NCI-H1105 (cell line): Measurements from ENCODE around the gene ATP2A3.
"Not testable (repeated sequence)": the region's sequence is repeated elsewhere in the genome, so short reads cannot be mapped to it uniquely, and the experiment has no call there.

Experiments used
- DNase-seq: peaks from one replicate; lab custom pipeline; 2025; lab: John Stamatoyannopoulos, UW

Gene ATP2A3

GRCh38 chr17:3991699-3992098, 27.5 kb upstream of the ATP2A3 start:
- DNase-seq: not testable (repeated sequence)

GRCh38 chr17:3990386-3991127, 26.3 kb upstream of the ATP2A3 start:
- no peak for DNase-seq

- DNase-seq: no peak
Measured at GRCh38 chr17:3989041-3989886, 25.0 kb upstream of the ATP2A3 start.

- no peak for DNase-seq
Measured at GRCh38 chr17:3988297-3989040, 24.2 kb upstream of the ATP2A3 start.

- DNase-seq: no peak
Measured at GRCh38 chr17:3986939-3987335, 22.7 kb upstream of the ATP2A3 start.

- DNase-seq: no peak
Measured at GRCh38 chr17:3986270-3986938, 22.2 kb upstream of the ATP2A3 start.

- DNase-seq: no peak
Measured at GRCh38 chr17:3985846-3986245, 21.6 kb upstream of the ATP2A3 start.

- DNase-seq: no peak
Measured at GRCh38 chr17:3983606-3984484, 19.6 kb upstream of the ATP2A3 start.

- DNase-seq: no peak
Measured at GRCh38 chr17:3982541-3983017, 18.3 kb upstream of the ATP2A3 start.

- no peak for DNase-seq
Measured at GRCh38 chr17:3982113-3982512, 17.9 kb upstream of the ATP2A3 start.

- DNase-seq: no peak
Measured at GRCh38 chr17:3981455-3981854, 17.2 kb upstream of the ATP2A3 start.

GRCh38 chr17:3980381-3981014, 16.3 kb upstream of the ATP2A3 start:
- no peak for DNase-seq

GRCh38 chr17:3979290-3979611, 15.0 kb upstream of the ATP2A3 start:
- DNase-seq: no peak

GRCh38 chr17:3978421-3979289, 14.4 kb upstream of the ATP2A3 start:
- DNase-seq: no peak

GRCh38 chr17:3977387-3977786, 13.2 kb upstream of the ATP2A3 start:
- no peak for DNase-seq

GRCh38 chr17:3976675-3977171, 12.5 kb upstream of the ATP2A3 start:
- DNase-seq: no peak

- DNase-seq: no peak
Measured at GRCh38 chr17:3974980-3975379, 10.7 kb upstream of the ATP2A3 start.

GRCh38 chr17:3974138-3974687, 10.0 kb upstream of the ATP2A3 start:
- DNase-seq: no peak

- DNase-seq: no peak
Measured at GRCh38 chr17:3973495-3974137, 9.4 kb upstream of the ATP2A3 start.
